Mesodermal cell (in vitro differentiated cells): ENCODE results near the gene EIF5B.

Experiments used
- H3K27ac ChIP-seq: 2 replicates; pipeline ENCODE4 v1.7.0; 2013; ENCODE audit warnings: mild to moderate bottlenecking, low read depth, low read length, moderate library complexity; ENCODE audit not compliant: severe bottlenecking
- H3K36me3 ChIP-seq: 2 replicates; pipeline ENCODE4 v1.7.1; 2013; ENCODE audit warnings: mild to moderate bottlenecking, low read length, moderate library complexity; ENCODE audit not compliant: control insufficient read depth, insufficient read depth
- H3K4me1 ChIP-seq: one replicate; pipeline ENCODE4 v1.7.1; 2013; ENCODE audit warnings: mild to moderate bottlenecking, low read length; ENCODE audit not compliant: insufficient read depth, control insufficient read depth, poor library complexity, severe bottlenecking
- H3K4me3 ChIP-seq: 2 replicates; pipeline ENCODE4 v1.7.0; 2013; ENCODE audit warnings: low read length, control low read depth, mild to moderate bottlenecking; ENCODE audit not compliant: insufficient read depth, poor library complexity, severe bottlenecking; ENCODE audit errors: extremely low read depth
- H3K9me3 ChIP-seq: 2 replicates; pipeline ENCODE4 v1.7.1; 2013; ENCODE audit warnings: mild to moderate bottlenecking, low read length, moderate library complexity; ENCODE audit not compliant: control insufficient read depth
- WGBS, 2 experiments: methylation state at CpG; one replicate each; pipeline ENCODE4 v1.1.5; 2013; ENCODE audit warnings: missing lambda C conversion rate in 2 of 2; ENCODE audit not compliant: insufficient coverage in 2 of 2; 5-methylcytosine and 5-hydroxymethylcytosine counted together

Gene EIF5B

GRCh38 chr2:99410276-99410675 lies 73.1 kb downstream of the EIF5B start:
- 90 to 95% methylated on average over 4 of the region's 4 CpGs for WGBS, 2 experiments
- Histone ChIP-seq H3K9me3 (no peaks in the 10 kb centered on the region), H3K27ac (no peak overlapping the region), H3K4me1 (no peaks in the 10 kb centered on the region), H3K36me3 (peaks cover 91% of the 10 kb centered on the region), H3K4me3 (no peak overlapping the region)

GRCh38 chr2:99414566-99414965 lies 77.4 kb downstream of the EIF5B start:
- no peak overlapping the region for H3K27ac ChIP-seq
- H3K4me1 ChIP-seq: no peaks in the 10 kb centered on the region
- WGBS, 2 experiments: no CpG with 5 or more reads among the region's 1 CpG
- peaks cover 86% of the 10 kb centered on the region for H3K36me3 ChIP-seq
- no peaks in the 10 kb centered on the region for H3K9me3 ChIP-seq
- H3K4me3 ChIP-seq: no peak overlapping the region

- H3K4me3 ChIP-seq: no peak overlapping the region
- no peaks in the 10 kb centered on the region for H3K4me1 ChIP-seq
- H3K36me3 ChIP-seq: peaks cover 84% of the 10 kb centered on the region
- no peak overlapping the region for H3K27ac ChIP-seq
- WGBS, 2 experiments: 84% methylated on average over 2 of the region's 3 CpGs; no CpG with 5 or more reads in 1 of the 2 experiments
- H3K9me3 ChIP-seq: no peaks in the 10 kb centered on the region
Measured at GRCh38 chr2:99417396-99417795, 80.2 kb downstream of the EIF5B start.

- no peak overlapping the region for H3K4me3 ChIP-seq
- H3K36me3 ChIP-seq: peaks cover 80% of the 10 kb centered on the region
- 100% methylated on average over 1 of the region's 1 CpG; no CpG with 5 or more reads in 1 of the 2 experiments for WGBS, 2 experiments
- no peak overlapping the region for H3K27ac ChIP-seq
- H3K4me1 ChIP-seq: no peaks in the 10 kb centered on the region
- no peaks in the 10 kb centered on the region for H3K9me3 ChIP-seq
Measured at GRCh38 chr2:99420031-99420430, 82.8 kb downstream of the EIF5B start.

GRCh38 chr2:99420751-99421299 lies 83.6 kb downstream of the EIF5B start:
- Histone ChIP-seq H3K9me3 (no peaks in the 10 kb centered on the region), H3K4me3 (no peak overlapping the region), H3K4me1 (no peaks in the 10 kb centered on the region), H3K27ac (no peak overlapping the region), H3K36me3 (peaks cover 79% of the 10 kb centered on the region)
- 73 to 85% methylated on average over 1 of the region's 5 CpGs for WGBS, 2 experiments

- H3K27ac ChIP-seq: no peak overlapping the region
- 92 to 97% methylated on average over 4 to 5 of the region's 5 CpGs for WGBS, 2 experiments
- H3K4me3 ChIP-seq: no peak overlapping the region
- H3K9me3 ChIP-seq: no peaks in the 10 kb centered on the region
- no peaks in the 10 kb centered on the region for H3K4me1 ChIP-seq
- peaks cover 73% of the 10 kb centered on the region for H3K36me3 ChIP-seq
Measured at GRCh38 chr2:99421469-99421868, 84.3 kb downstream of the EIF5B start.

GRCh38 chr2:99422599-99422998 lies 85.4 kb downstream of the EIF5B start:
- WGBS, 2 experiments: no CpG with 5 or more reads among the region's 3 CpGs
- H3K36me3 ChIP-seq: peaks cover 65% of the 10 kb centered on the region
- H3K4me1 ChIP-seq: no peaks in the 10 kb centered on the region

GRCh38 chr2:99424371-99424770 lies 87.2 kb downstream of the EIF5B start:
- Histone ChIP-seq H3K36me3 (peaks cover 63% of the 10 kb centered on the region), H3K4me1 (no peaks in the 10 kb centered on the region), H3K4me3 (no peak overlapping the region), H3K27ac (no peak overlapping the region), H3K9me3 (no peaks in the 10 kb centered on the region)

More at GRCh38 chr2:99422599-99422998, 85.4 kb downstream of the EIF5B start:
- no peak overlapping the region for H3K27ac ChIP-seq
- no peaks in the 10 kb centered on the region for H3K9me3 ChIP-seq
- H3K4me3 ChIP-seq: no peak overlapping the region

- H3K36me3 ChIP-seq: peaks cover 61% of the 10 kb centered on the region
- H3K4me3 ChIP-seq: no peak overlapping the region
- H3K27ac ChIP-seq: no peak overlapping the region
- no CpG with 5 or more reads among the region's 2 CpGs for WGBS, 2 experiments
- no peaks in the 10 kb centered on the region for H3K4me1 ChIP-seq
- no peaks in the 10 kb centered on the region for H3K9me3 ChIP-seq
Measured at GRCh38 chr2:99425022-99425421, 87.8 kb downstream of the EIF5B start.

GRCh38 chr2:99430614-99431291 lies 93.6 kb downstream of the EIF5B start:
- Histone ChIP-seq H3K4me1 (no peaks in the 10 kb centered on the region), H3K36me3 (peaks cover 43% of the 10 kb centered on the region), H3K9me3 (no peaks in the 10 kb centered on the region), H3K4me3 (no peak overlapping the region), H3K27ac (no peak overlapping the region)
- WGBS, 2 experiments: 90 to 100% methylated on average over 2 of the region's 4 CpGs

GRCh38 chr2:99431587-99432275 lies 94.5 kb downstream of the EIF5B start:
- WGBS, 2 experiments: 93 to 94% methylated on average over 10 to 11 of the region's 12 CpGs
- Histone ChIP-seq H3K9me3 (no peaks in the 10 kb centered on the region), H3K36me3 (peaks cover 43% of the 10 kb centered on the region)

More at GRCh38 chr2:99431587-99432275, 94.5 kb downstream of the EIF5B start:
- H3K4me1 ChIP-seq: no peaks in the 10 kb centered on the region
- no peak overlapping the region for H3K4me3 ChIP-seq
- no peak overlapping the region for H3K27ac ChIP-seq
